ENCODE measurements around the gene RETREG2.

- TF ChIP-seq EZH2phosphoT487 (IDR thresholded peaks at IDR 0.05; ENCODE audit: insufficient read depth, low read depth) (no peak), EZH2 (IDR thresholded peaks at IDR 0.05; ENCODE audit: insufficient read depth, poor library complexity, severe bottlenecking) (no peak)
Measured at GRCh38 chr2:219172231-219173154, 5.6 kb upstream of the RETREG2 start.

Measured in GM23248 (cell line).